GM12891 (cell line): ENCODE data around the gene ZNF827.

ENCODE experiments used
- DNase-seq: peaks from one replicate; pipeline ENCODE4 v3.0.0; 2011; ENCODE audit warnings: low spot score; ENCODE audit not compliant: insufficient read length
- FAIRE-seq: peaks from 2 replicates; lab custom pipeline; 2011; peaks lifted over from hg19 to GRCh38; lab: Jason Lieb, UNC
- PAX5 ChIP-seq: IDR thresholded peaks from 2 replicates; pipeline ENCODE4 v1.6.1; 2011; ENCODE audit warnings: low read length, moderate library complexity, mild to moderate bottlenecking; ENCODE audit not compliant: insufficient read depth, severe bottlenecking
- POLR2A ChIP-seq: IDR thresholded peaks from 2 replicates; pipeline ENCODE4 v1.6.1; 2011; ENCODE audit warnings: low read depth, low read length, control low read depth
- POLR2AphosphoS5 ChIP-seq: IDR thresholded peaks from 2 replicates; pipeline ENCODE4 v1.6.1; 2011; ENCODE audit warnings: low read depth, low read length, control low read depth
- POU2F2 ChIP-seq: IDR thresholded peaks from 2 replicates; pipeline ENCODE4 v1.6.1; 2011; ENCODE audit warnings: low read depth, mild to moderate bottlenecking, control low read depth, low read length, moderate library complexity
- SPI1 ChIP-seq: IDR thresholded peaks from 2 replicates; pipeline ENCODE4 v1.6.1; 2011; ENCODE audit warnings: low read depth, low read length, control low read depth
- TAF1 ChIP-seq: IDR thresholded peaks from 2 replicates; pipeline ENCODE4 v1.6.1; 2011; ENCODE audit warnings: low read depth, low read length, control low read depth

ZNF827 gene

GRCh38 chr4:145859926-145860325, 78.7 kb downstream of the ZNF827 start:
- TF ChIP-seq POLR2A (no peak), POU2F2 (no peak), SPI1 (no peak), POLR2AphosphoS5 (no peak), PAX5 (no peak), TAF1 (no peak)
- DNase-seq (no peak), FAIRE-seq (no peak)

- TF ChIP-seq POLR2AphosphoS5 = no peak
- TF ChIP-seq SPI1 = no peak
- no peak for TF ChIP-seq POLR2A
- TF ChIP-seq POU2F2 = no peak
- TF ChIP-seq PAX5 = no peak
- no peak for TF ChIP-seq TAF1
- DNase-seq (no peak), FAIRE-seq (no peak)
Measured at GRCh38 chr4:145859426-145859825, 79.2 kb downstream of the ZNF827 start.

GRCh38 chr4:145852256-145852839, 86.3 kb downstream of the ZNF827 start:
- DNase-seq (no peak), FAIRE-seq (no peak)
- TF ChIP-seq TAF1 = no peak
- TF ChIP-seq PAX5 = no peak
- no peak for TF ChIP-seq SPI1
- TF ChIP-seq POLR2AphosphoS5 = no peak
- no peak for TF ChIP-seq POLR2A
- no peak for TF ChIP-seq POU2F2

DNA sequence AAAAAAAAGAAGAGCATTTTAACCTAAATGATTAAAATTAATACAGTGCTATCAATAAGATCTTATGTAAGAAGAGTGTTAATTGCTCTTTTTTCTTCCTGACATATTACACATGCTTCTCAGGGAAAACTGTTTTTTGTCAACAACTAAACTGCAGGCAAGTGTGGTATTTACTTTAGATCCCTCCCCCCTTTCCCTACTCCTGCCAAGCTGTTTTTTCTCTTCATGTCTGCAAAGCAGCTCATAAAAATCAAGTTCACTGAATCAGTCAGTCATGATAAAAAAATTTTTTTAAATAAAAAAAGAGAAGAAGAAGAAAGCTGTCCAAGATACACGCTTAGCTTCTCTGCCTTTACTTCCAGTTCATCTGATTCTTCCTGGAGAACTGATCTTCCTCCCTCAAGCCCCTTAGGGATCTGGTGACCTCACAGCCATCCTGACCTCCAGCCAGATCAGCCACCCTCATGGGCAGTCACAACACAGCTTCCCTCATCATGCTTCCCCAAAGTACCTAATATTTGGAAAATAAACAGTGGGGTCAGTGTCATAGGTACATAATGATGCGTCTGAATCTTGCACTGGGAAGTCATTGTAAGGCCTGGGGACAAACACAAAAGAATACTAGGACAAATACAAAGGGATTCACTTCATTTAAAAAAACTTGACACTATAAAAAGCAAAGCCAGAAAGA, 87.0 kb downstream of the ZNF827 start:
- TF ChIP-seq PAX5 = no peak
- no peak for TF ChIP-seq SPI1
- no peak for TF ChIP-seq POLR2A
- TF ChIP-seq POLR2AphosphoS5 = no peak
- no peak for TF ChIP-seq TAF1
- no peak for TF ChIP-seq POU2F2
- no peak for DNase-seq
- FAIRE-seq = no peak

- no peak for DNase-seq
- TF ChIP-seq TAF1 (no peak), SPI1 (no peak), POLR2A (no peak), PAX5 (no peak), POU2F2 (no peak), POLR2AphosphoS5 (no peak)
- FAIRE-seq = no peak
Measured at GRCh38 chr4:145847764-145848163, 90.9 kb downstream of the ZNF827 start.

- FAIRE-seq (no peak), DNase-seq (no peak)
- no peak for TF ChIP-seq POLR2A
- no peak for TF ChIP-seq SPI1
- TF ChIP-seq POU2F2 = no peak
- no peak for TF ChIP-seq PAX5
- TF ChIP-seq TAF1 = no peak
- TF ChIP-seq POLR2AphosphoS5 = no peak
Measured at GRCh38 chr4:145845118-145845517, 93.5 kb downstream of the ZNF827 start.

GRCh38 chr4:145843639-145844038, 95.0 kb downstream of the ZNF827 start:
- TF ChIP-seq POLR2A = no peak
- no peak for TF ChIP-seq SPI1
- TF ChIP-seq TAF1 = no peak
- TF ChIP-seq POU2F2 = no peak
- no peak for TF ChIP-seq POLR2AphosphoS5
- no peak for TF ChIP-seq PAX5
- no peak for FAIRE-seq
- DNase-seq = no peak

GRCh38 chr4:145843148-145843547, 95.5 kb downstream of the ZNF827 start:
- no peak for FAIRE-seq

DNA sequence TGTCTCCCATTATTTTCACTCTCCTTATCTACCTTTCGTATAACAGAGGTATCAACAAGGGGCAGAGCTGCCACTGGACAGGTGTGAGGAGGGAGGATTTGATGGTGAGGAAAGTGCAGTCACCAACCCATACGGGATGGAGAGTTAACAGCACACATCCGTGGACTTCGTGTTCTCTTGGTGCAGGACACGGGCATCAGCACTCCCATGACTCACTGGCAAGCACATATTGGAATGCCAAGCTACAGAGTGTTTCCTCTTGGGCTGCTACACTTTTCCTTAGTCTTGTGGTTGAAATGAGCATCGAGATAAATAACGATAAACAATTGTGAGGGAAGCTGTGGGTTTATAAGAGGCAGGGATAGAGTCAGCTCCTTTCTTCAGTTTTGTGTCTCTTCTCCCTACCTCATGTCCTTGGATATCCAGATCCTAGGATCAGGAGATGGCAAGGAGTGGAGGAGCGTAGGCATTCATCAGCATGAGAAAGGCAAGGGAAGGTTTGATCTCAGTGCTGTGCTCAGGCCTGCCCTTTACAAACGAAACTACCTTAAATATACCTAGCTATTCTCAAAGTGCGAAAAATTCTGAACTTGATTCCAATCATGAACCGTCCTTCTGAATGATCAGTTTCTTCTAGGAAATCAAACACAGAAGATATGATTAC, 96.3 kb downstream of the ZNF827 start:
- FAIRE-seq (peak; percentile 51), DNase-seq (no peak)
- no peak for TF ChIP-seq POU2F2
- TF ChIP-seq SPI1 = no peak
- no peak for TF ChIP-seq PAX5
- TF ChIP-seq POLR2A = no peak
- no peak for TF ChIP-seq TAF1
- no peak for TF ChIP-seq POLR2AphosphoS5

More at GRCh38 chr4:145843148-145843547, 95.5 kb downstream of the ZNF827 start:
- TF ChIP-seq POLR2AphosphoS5 (no peak), POLR2A (no peak), SPI1 (no peak), POU2F2 (no peak), TAF1 (no peak), PAX5 (no peak)
- DNase-seq = no peak
